BJ (cell line): ENCODE results near the gene LRRC72. TPM values are rescaled to one million over a fixed set of nuclear protein-coding genes. Genes with fewer than 3 reads are reported as not detected.
"Not testable (repeated sequence)": the region's sequence is repeated elsewhere in the genome, so short reads cannot be mapped to it uniquely, and the experiment has no call there.

Experiments used
- CTCF ChIA-PET: fragments of 350-600 bp; formaldehyde crosslinking; extraction: SDS; loops from one replicate; lab custom pipeline; 2021; ENCODE audit warnings: antibody characterized with exemption, inconsistent platforms; lab: Yijun Ruan, JAX
- POLR2A ChIA-PET: fragments of 300-600 bp; sonication (Branson Sonifier 250); formaldehyde crosslinking; extraction: SDS; loops from one replicate; lab custom pipeline; 2021; ENCODE audit warnings: antibody characterized with exemption; lab: Charles Lee
- DNase-seq: peaks from one replicate; pipeline ENCODE4 v3.0.0-alpha.2; 2011; ENCODE audit warnings: low read depth
- H3K27me3 ChIP-seq: 2 replicates; pipeline ENCODE4 v1.6.0; 2011; ENCODE audit warnings: low read length; ENCODE audit not compliant: control insufficient read depth, insufficient read depth
- H3K36me3 ChIP-seq: 2 replicates; pipeline ENCODE4 v1.5.1; 2011; ENCODE audit warnings: low read length; ENCODE audit not compliant: control insufficient read depth, insufficient read depth
- H3K4me3 ChIP-seq: 2 replicates; pipeline ENCODE4 v1.5.1; 2011; ENCODE audit warnings: low read depth, mild to moderate bottlenecking, control low read depth, low read length
- polyA plus RNA-seq: library from polyadenylated mRNA; depleted of rRNA; stranded (reverse); fragments of >200 nt; gene quantifications from 2 replicates; pipeline ENCODE4 v1.2.3, GENCODE V29; 2011
- TF ChIP-seq, protein P1 (sequence below): IDR thresholded peaks from 2 replicates; pipeline ENCODE4 v1.5.1; 2011; ENCODE audit warnings: low read depth, mild to moderate bottlenecking, control low read depth, inconsistent platforms, low read length, moderate library complexity; ENCODE audit not compliant: insufficient read depth

LRRC72 gene
- polyA plus RNA-seq, 1 experiment: not detected

- POLR2A ChIA-PET: no interaction called here
- H3K4me3 ChIP-seq: no peak overlapping the region
- no peak for DNase-seq
Observed at GRCh38 chr7:16528520-16528919, 1.9 kb downstream of the LRRC72 start.

GRCh38 chr7:16529697-16530096 lies 3.1 kb downstream of the LRRC72 start:
- no peaks in the 10 kb centered on the region for H3K36me3 ChIP-seq
- H3K4me3 ChIP-seq: no peak overlapping the region
- POLR2A ChIA-PET: no interaction called here
- TF ChIP-seq, protein P1, sequence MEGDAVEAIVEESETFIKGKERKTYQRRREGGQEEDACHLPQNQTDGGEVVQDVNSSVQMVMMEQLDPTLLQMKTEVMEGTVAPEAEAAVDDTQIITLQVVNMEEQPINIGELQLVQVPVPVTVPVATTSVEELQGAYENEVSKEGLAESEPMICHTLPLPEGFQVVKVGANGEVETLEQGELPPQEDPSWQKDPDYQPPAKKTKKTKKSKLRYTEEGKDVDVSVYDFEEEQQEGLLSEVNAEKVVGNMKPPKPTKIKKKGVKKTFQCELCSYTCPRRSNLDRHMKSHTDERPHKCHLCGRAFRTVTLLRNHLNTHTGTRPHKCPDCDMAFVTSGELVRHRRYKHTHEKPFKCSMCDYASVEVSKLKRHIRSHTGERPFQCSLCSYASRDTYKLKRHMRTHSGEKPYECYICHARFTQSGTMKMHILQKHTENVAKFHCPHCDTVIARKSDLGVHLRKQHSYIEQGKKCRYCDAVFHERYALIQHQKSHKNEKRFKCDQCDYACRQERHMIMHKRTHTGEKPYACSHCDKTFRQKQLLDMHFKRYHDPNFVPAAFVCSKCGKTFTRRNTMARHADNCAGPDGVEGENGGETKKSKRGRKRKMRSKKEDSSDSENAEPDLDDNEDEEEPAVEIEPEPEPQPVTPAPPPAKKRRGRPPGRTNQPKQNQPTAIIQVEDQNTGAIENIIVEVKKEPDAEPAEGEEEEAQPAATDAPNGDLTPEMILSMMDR: no peak
- H3K27me3 ChIP-seq: no peaks in the 10 kb centered on the region
- CTCF ChIA-PET: no interaction called here
- no peak for DNase-seq

More at GRCh38 chr7:16528520-16528919, 1.9 kb downstream of the LRRC72 start:
- TF ChIP-seq, protein P1: no peak
- Histone ChIP-seq H3K36me3 (no peaks in the 10 kb centered on the region), H3K27me3 (no peaks in the 10 kb centered on the region)
- CTCF ChIA-PET: interaction anchor here (1.3 to 1.4 kb wide), 2 partner anchors 14 to 74 kb away, joined by 3 to 4 read pairs; no protein-coding TSS in a partner anchor

GRCh38 chr7:16531707-16532106 lies 5.1 kb downstream of the LRRC72 start:
- TF ChIP-seq, protein P1: no peak
- H3K4me3 ChIP-seq: no peak overlapping the region
- ChIA-PET CTCF (interaction anchor here (0.7 to 0.8 kb wide), 2 partner anchors 274 to 357 kb away, joined by 3 read pairs; no protein-coding TSS in a partner anchor), POLR2A (no interaction called here)
- DNase-seq: no peak
- no peaks in the 10 kb centered on the region for H3K36me3 ChIP-seq
- no peaks in the 10 kb centered on the region for H3K27me3 ChIP-seq

- H3K36me3 ChIP-seq: no peaks in the 10 kb centered on the region
- CTCF ChIA-PET: no interaction called here
- POLR2A ChIA-PET: no interaction called here
Observed at GRCh38 chr7:16532272-16532671, 5.6 kb downstream of the LRRC72 start.

DNA sequence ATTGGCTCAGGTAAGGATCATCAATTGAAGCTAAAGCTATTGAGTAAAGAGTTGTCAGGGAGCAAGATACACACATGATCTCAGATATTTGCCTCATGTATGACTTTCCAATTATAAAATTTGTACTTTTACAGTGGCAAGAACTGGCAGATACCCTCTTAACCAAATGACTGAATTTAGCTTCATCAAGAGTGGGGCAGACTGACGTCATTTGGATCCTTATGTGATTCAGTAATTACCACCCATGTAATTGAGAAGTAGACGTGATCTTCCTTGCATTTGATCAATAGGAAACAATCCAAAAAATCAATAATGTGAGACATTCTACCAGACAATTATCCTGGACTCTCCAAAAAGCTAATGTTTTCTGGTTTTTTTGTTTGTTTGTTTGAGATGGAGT lies 8.9 kb downstream of the LRRC72 start:
- POLR2A ChIA-PET: no interaction called here
- CTCF ChIA-PET: no interaction called here
- DNase-seq: no peak

More at GRCh38 chr7:16532272-16532671, 5.6 kb downstream of the LRRC72 start:
- Histone ChIP-seq H3K27me3 (no peaks in the 10 kb centered on the region), H3K4me3 (no peak overlapping the region)
- TF ChIP-seq, protein P1: no peak
- no peak for DNase-seq

DNA sequence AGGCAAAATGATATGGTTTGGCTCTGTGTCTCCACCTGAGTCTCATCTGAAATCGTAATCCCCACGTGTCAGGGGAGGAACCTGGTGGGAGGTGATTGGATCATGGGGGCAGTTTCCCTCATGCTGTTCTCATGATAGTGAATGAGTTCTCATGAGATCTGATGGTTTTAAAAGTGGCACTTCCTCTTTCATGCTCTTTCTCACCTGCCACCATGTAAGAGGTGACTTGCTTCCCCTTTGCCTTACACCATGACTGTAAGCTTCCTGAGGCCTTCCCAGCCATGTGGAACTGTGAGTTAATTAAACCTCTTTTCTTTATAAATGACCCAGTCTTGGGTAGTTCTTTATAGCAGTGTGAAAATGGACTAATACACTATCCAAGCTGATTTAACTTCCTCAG lies 13.9 kb downstream of the LRRC72 start:
- H3K36me3 ChIP-seq, DNase-seq, POLR2A ChIA-PET, H3K27me3 ChIP-seq, H3K4me3 ChIP-seq, CTCF ChIA-PET: not testable (repeated sequence)

More for the DNA sequence above, 8.9 kb downstream of the LRRC72 start:
- Histone ChIP-seq H3K27me3 (no peaks in the 10 kb centered on the region), H3K4me3 (no peak overlapping the region), H3K36me3 (no peaks in the 10 kb centered on the region)
- TF ChIP-seq, protein P1: no peak
